ENCODE data around the gene TMTC1.

DNA sequence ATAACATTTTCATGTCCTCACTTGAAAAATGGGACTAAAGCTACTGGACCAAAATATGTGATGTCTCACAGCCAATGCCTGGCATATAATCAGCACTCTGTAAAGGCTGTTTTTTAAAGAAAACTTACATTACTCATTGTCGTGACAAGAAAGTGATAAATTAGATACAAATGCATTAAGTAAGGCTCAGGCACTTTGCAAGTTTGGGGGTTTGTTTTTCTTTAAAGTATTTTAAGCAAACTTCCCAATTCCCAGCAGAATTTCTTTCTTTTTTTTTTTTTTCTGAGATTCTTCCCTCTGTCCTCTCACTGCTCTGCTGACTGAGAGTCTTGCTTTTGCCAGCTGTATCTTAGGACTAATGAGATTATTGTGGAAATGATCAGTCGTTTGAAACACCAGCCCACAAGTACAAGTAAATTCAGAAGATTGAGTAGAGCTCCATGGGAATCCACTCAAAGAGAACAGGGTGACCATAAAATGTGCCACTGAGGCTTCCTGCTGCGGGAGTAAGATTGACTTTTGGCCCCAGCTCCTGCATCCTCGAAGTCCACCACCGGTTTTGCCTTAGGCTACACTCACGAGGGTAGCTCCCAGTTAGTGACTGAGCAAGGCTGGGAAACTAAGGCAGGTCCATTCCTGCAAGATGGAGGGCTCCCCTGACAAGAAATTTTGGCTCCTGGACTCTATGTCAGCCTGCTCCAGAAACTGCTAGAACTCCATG lies 82.8 kb downstream of the TMTC1 start:
- no peak for TF ChIP-seq ZNF274 (IDR thresholded peaks at IDR 0.05; ENCODE audit: low read depth, low read length)
- TF ChIP-seq YY1 (IDR thresholded peaks at IDR 0.05; ENCODE audit: insufficient read depth, insufficient read length) = no peak
